Neuron (in vitro differentiated cells): Measurements from ENCODE around the gene JPH4.

Source experiments
- H2AFZ ChIP-seq: one replicate; pipeline ENCODE4 v1.6.1; 2013; ENCODE audit warnings: low read depth, mild to moderate bottlenecking, inconsistent platforms, low read length, moderate library complexity
- H3K27me3 ChIP-seq: one replicate; pipeline ENCODE4 v1.6.1; 2013; ENCODE audit warnings: low read length; ENCODE audit not compliant: insufficient read depth
- H3K36me3 ChIP-seq: one replicate; pipeline ENCODE4 v1.6.1; 2013; ENCODE audit warnings: low read length; ENCODE audit not compliant: insufficient read depth
- H3K4me1 ChIP-seq: one replicate; pipeline ENCODE4 v1.6.1; 2013; ENCODE audit warnings: low read length; ENCODE audit not compliant: insufficient read depth
- H3K4me3 ChIP-seq: 2 replicates; pipeline ENCODE4 v1.5.1; 2013; ENCODE audit warnings: mild to moderate bottlenecking, low read length, moderate library complexity
- H3K9me3 ChIP-seq: one replicate; pipeline ENCODE4 v1.6.1; 2013; ENCODE audit warnings: low read length

The JPH4 gene

GRCh38 chr14:23562822-23563472 lies 15.6 kb downstream of the JPH4 start:
- Histone ChIP-seq H3K4me1 (no peaks in the 10 kb centered on the region), H3K27me3 (peaks cover 20% of the 10 kb centered on the region), H3K9me3 (no peaks in the 10 kb centered on the region), H2AFZ (no peak overlapping the region), H3K4me3 (no peak overlapping the region), H3K36me3 (peaks cover 4% of the 10 kb centered on the region)

- Histone ChIP-seq H2AFZ (no peak overlapping the region), H3K4me3 (no peak overlapping the region), H3K27me3 (peaks cover 12% of the 10 kb centered on the region), H3K9me3 (no peaks in the 10 kb centered on the region), H3K4me1 (peaks cover 4% of the 10 kb centered on the region), H3K36me3 (peaks cover 4% of the 10 kb centered on the region)
Observed at GRCh38 chr14:23561873-23562821, 16.4 kb downstream of the JPH4 start.

- Histone ChIP-seq H3K27me3 (peaks cover 4% of the 10 kb centered on the region), H3K9me3 (no peaks in the 10 kb centered on the region), H3K4me3 (no peak overlapping the region), H3K36me3 (peaks cover 4% of the 10 kb centered on the region), H2AFZ (no peak overlapping the region), H3K4me1 (peaks cover 12% of the 10 kb centered on the region)
Observed at GRCh38 chr14:23561259-23561658, 17.3 kb downstream of the JPH4 start.

GRCh38 chr14:23559926-23560520 lies 18.6 kb downstream of the JPH4 start:
- H3K9me3 ChIP-seq, result no peaks in the 10 kb centered on the region
- H2AFZ ChIP-seq, result no peak overlapping the region
- H3K36me3 ChIP-seq, result peaks cover 4% of the 10 kb centered on the region
- H3K4me1 ChIP-seq, result peaks cover 15% of the 10 kb centered on the region
- H3K27me3 ChIP-seq, result no peaks in the 10 kb centered on the region
- no peak overlapping the region for H3K4me3 ChIP-seq

GRCh38 chr14:23559010-23559925 lies 19.3 kb downstream of the JPH4 start:
- Histone ChIP-seq H2AFZ (no peak overlapping the region), H3K36me3 (peaks cover 4% of the 10 kb centered on the region), H3K4me3 (no peak overlapping the region), H3K4me1 (peaks cover 15% of the 10 kb centered on the region), H3K27me3 (no peaks in the 10 kb centered on the region), H3K9me3 (no peaks in the 10 kb centered on the region)

GRCh38 chr14:23558346-23559009 lies 20.1 kb downstream of the JPH4 start:
- Histone ChIP-seq H2AFZ (no peak overlapping the region), H3K4me3 (no peak overlapping the region), H3K27me3 (no peaks in the 10 kb centered on the region), H3K9me3 (no peaks in the 10 kb centered on the region), H3K36me3 (peaks cover 4% of the 10 kb centered on the region), H3K4me1 (peaks cover 15% of the 10 kb centered on the region)

GRCh38 chr14:23557946-23558345 lies 20.6 kb downstream of the JPH4 start:
- Histone ChIP-seq H3K9me3 (no peaks in the 10 kb centered on the region), H3K27me3 (no peaks in the 10 kb centered on the region), H2AFZ (no peak overlapping the region), H3K4me1 (peaks cover 15% of the 10 kb centered on the region), H3K36me3 (peaks cover 4% of the 10 kb centered on the region), H3K4me3 (no peak overlapping the region)

- Histone ChIP-seq H3K9me3 (no peaks in the 10 kb centered on the region), H3K4me1 (peaks cover 15% of the 10 kb centered on the region), H3K27me3 (no peaks in the 10 kb centered on the region), H2AFZ (no peak overlapping the region), H3K4me3 (no peak overlapping the region), H3K36me3 (peaks cover 4% of the 10 kb centered on the region)
Observed at GRCh38 chr14:23557521-23557920, 21.1 kb downstream of the JPH4 start.

GRCh38 chr14:23556700-23557440 lies 21.7 kb downstream of the JPH4 start:
- no peaks in the 10 kb centered on the region for H3K9me3 ChIP-seq
- no peaks in the 10 kb centered on the region for H3K27me3 ChIP-seq
- H3K4me3 ChIP-seq, result peak overlapping the region; percentile 89
- H3K36me3 ChIP-seq, result peaks cover 4% of the 10 kb centered on the region
- H3K4me1 ChIP-seq, result peaks cover 15% of the 10 kb centered on the region
- H2AFZ ChIP-seq, result peak overlapping the region; percentile 88

GRCh38 chr14:23555882-23556699 lies 22.5 kb downstream of the JPH4 start, which contains the start of gene THTPA:
THTPA (plus strand) TSS chr14:23556271; CDS start chr14:23556758, 487 bp downstream.
- Histone ChIP-seq H3K4me1 (peaks cover 15% of the 10 kb centered on the region), H3K4me3 (peak within 1 kb of the TSS; percentile 89), H3K27me3 (no peaks in the 10 kb centered on the region), H2AFZ (peak within 1 kb of the TSS; percentile 88), H3K9me3 (no peaks in the 10 kb centered on the region), H3K36me3 (peaks cover 4% of the 10 kb centered on the region)

GRCh38 chr14:23555533-23555881 lies 23.1 kb downstream of the JPH4 start:
- Histone ChIP-seq H3K36me3 (peaks cover 4% of the 10 kb centered on the region), H2AFZ (peak overlapping the region; percentile 88), H3K9me3 (no peaks in the 10 kb centered on the region), H3K4me3 (peak overlapping the region; percentile 89), H3K4me1 (peaks cover 18% of the 10 kb centered on the region), H3K27me3 (no peaks in the 10 kb centered on the region)
